Tibial nerve (tissue), 3 donors: Measurements from ENCODE around the gene PEX1.

ENCODE experiments used
- CTCF ChIP-seq, 5 experiments: fragments of 200-600 bp in 3 of 5; fragments of 450-650 bp in 2 of 5; sonication (generic) in 3 of 5; IDR thresholded peaks; one replicate each; pipeline ENCODE4 v1.5.1; 2016 to 2019; ENCODE audit warnings: antibody characterized with exemption in 5 of 5, mild to moderate bottlenecking in 3 of 5, moderate library complexity in 2 of 5
- POLR2A ChIP-seq, 2 donors: fragments of 450-650 bp; IDR thresholded peaks; one replicate each; pipeline ENCODE4 v1.6.1; 2017; ENCODE audit warnings: antibody characterized with exemption in 2 of 2, mild to moderate bottlenecking in 2 of 2, moderate library complexity in 2 of 2

DNA sequence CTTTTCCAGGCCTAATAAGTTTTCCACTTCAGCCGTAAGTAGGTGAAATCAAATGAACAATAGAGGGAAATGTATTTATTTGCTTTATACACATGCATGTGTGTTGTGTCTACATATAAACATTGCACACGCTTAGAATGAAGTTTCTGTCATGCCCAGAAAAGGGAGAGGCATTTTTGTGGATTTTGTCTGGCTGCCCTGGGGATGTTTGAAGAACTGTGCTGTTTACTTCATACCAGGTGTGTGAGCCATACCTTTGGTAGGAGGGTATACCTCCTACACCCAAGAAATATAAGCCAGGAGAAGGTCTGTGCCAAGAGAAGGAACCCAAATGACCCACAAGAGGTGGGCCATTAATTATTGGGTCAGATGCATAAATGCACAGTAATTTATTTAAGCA is 68.2 kb downstream of the PEX1 start:
- TF ChIP-seq CTCF (IDR thresholded peaks at IDR 0.05) (no peak), POLR2A (IDR thresholded peaks at IDR 0.05) (no peak)
